ENCODE data around the gene HOTAIR.

DNA sequence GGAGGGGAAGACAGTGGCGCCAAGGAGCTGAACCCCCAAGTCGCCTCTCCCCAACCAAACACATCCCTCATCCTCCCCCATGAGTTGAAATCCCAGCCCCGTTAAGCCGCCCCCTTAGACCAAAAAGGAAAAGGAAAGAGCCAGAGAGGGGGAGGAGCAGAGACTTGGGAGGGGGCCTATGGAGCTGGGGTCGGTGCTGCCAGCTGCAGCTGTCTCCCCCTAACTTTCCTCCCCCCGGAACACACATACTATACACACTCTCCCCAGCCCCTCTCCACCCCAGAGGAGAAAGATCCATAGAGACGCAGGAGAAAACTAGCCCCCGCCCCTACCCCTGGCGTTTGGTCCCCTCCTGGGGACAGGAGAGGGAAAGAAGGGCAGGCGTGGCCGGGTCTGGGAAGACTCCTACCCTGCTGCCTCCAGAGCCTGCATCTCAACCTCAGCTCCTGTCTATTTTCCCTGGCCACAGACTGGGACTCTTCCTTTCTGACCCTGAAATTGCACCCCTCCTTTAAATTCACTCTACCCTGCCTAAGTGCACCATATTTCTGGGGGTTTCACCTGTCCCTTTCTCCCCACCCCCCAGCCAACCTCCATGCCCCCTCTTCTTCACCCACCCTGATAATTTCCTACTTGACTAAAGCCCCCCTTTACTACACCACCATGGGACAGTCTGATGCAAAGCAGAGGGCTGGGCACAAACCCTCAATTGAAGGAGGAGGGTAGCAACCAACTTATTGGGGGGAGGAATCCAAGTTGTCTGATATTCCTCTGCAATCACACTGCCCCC, 23.6 kb upstream of the HOTAIR start:
- TF ChIP-seq, protein P1, sequence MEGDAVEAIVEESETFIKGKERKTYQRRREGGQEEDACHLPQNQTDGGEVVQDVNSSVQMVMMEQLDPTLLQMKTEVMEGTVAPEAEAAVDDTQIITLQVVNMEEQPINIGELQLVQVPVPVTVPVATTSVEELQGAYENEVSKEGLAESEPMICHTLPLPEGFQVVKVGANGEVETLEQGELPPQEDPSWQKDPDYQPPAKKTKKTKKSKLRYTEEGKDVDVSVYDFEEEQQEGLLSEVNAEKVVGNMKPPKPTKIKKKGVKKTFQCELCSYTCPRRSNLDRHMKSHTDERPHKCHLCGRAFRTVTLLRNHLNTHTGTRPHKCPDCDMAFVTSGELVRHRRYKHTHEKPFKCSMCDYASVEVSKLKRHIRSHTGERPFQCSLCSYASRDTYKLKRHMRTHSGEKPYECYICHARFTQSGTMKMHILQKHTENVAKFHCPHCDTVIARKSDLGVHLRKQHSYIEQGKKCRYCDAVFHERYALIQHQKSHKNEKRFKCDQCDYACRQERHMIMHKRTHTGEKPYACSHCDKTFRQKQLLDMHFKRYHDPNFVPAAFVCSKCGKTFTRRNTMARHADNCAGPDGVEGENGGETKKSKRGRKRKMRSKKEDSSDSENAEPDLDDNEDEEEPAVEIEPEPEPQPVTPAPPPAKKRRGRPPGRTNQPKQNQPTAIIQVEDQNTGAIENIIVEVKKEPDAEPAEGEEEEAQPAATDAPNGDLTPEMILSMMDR (IDR thresholded peaks at IDR 0.05) = no peak
- TF ChIP-seq, protein P2, sequence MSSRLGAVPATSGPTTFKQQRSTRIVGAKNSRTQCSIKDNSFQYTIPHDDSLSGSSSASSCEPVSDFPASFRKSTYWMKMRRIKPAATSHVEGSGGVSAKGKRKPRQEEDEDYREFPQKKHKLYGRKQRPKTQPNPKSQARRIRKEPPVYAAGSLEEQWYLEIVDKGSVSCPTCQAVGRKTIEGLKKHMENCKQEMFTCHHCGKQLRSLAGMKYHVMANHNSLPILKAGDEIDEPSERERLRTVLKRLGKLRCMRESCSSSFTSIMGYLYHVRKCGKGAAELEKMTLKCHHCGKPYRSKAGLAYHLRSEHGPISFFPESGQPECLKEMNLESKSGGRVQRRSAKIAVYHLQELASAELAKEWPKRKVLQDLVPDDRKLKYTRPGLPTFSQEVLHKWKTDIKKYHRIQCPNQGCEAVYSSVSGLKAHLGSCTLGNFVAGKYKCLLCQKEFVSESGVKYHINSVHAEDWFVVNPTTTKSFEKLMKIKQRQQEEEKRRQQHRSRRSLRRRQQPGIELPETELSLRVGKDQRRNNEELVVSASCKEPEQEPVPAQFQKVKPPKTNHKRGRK (CRISPR knock-in tag; IDR thresholded peaks at IDR 0.05; ENCODE audit: borderline replicate concordance) = no peak
- TF ChIP-seq, protein P3, sequence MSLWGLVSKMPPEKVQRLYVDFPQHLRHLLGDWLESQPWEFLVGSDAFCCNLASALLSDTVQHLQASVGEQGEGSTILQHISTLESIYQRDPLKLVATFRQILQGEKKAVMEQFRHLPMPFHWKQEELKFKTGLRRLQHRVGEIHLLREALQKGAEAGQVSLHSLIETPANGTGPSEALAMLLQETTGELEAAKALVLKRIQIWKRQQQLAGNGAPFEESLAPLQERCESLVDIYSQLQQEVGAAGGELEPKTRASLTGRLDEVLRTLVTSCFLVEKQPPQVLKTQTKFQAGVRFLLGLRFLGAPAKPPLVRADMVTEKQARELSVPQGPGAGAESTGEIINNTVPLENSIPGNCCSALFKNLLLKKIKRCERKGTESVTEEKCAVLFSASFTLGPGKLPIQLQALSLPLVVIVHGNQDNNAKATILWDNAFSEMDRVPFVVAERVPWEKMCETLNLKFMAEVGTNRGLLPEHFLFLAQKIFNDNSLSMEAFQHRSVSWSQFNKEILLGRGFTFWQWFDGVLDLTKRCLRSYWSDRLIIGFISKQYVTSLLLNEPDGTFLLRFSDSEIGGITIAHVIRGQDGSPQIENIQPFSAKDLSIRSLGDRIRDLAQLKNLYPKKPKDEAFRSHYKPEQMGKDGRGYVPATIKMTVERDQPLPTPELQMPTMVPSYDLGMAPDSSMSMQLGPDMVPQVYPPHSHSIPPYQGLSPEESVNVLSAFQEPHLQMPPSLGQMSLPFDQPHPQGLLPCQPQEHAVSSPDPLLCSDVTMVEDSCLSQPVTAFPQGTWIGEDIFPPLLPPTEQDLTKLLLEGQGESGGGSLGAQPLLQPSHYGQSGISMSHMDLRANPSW (CRISPR knock-in tag; conservative IDR thresholded peaks at IDR 0.05; ENCODE audit: low read depth) = no peak
- TF ChIP-seq, protein P4, sequence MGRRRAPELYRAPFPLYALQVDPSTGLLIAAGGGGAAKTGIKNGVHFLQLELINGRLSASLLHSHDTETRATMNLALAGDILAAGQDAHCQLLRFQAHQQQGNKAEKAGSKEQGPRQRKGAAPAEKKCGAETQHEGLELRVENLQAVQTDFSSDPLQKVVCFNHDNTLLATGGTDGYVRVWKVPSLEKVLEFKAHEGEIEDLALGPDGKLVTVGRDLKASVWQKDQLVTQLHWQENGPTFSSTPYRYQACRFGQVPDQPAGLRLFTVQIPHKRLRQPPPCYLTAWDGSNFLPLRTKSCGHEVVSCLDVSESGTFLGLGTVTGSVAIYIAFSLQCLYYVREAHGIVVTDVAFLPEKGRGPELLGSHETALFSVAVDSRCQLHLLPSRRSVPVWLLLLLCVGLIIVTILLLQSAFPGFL (CRISPR knock-in tag; IDR thresholded peaks at IDR 0.05; ENCODE audit: borderline replicate concordance) = no peak
- TF ChIP-seq, protein P5, sequence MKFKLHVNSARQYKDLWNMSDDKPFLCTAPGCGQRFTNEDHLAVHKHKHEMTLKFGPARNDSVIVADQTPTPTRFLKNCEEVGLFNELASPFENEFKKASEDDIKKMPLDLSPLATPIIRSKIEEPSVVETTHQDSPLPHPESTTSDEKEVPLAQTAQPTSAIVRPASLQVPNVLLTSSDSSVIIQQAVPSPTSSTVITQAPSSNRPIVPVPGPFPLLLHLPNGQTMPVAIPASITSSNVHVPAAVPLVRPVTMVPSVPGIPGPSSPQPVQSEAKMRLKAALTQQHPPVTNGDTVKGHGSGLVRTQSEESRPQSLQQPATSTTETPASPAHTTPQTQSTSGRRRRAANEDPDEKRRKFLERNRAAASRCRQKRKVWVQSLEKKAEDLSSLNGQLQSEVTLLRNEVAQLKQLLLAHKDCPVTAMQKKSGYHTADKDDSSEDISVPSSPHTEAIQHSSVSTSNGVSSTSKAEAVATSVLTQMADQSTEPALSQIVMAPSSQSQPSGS (CRISPR knock-in tag; IDR thresholded peaks at IDR 0.05; ENCODE audit: borderline replicate concordance, low read depth) = no peak
- TF ChIP-seq, protein P6, sequence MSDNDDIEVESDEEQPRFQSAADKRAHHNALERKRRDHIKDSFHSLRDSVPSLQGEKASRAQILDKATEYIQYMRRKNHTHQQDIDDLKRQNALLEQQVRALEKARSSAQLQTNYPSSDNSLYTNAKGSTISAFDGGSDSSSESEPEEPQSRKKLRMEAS (CRISPR knock-in tag; IDR thresholded peaks at IDR 0.05) = no peak
- TF ChIP-seq CREB1 (CRISPR knock-in tag; IDR thresholded peaks at IDR 0.05) = no peak
- TF ChIP-seq, protein P7, sequence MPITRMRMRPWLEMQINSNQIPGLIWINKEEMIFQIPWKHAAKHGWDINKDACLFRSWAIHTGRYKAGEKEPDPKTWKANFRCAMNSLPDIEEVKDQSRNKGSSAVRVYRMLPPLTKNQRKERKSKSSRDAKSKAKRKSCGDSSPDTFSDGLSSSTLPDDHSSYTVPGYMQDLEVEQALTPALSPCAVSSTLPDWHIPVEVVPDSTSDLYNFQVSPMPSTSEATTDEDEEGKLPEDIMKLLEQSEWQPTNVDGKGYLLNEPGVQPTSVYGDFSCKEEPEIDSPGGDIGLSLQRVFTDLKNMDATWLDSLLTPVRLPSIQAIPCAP (CRISPR knock-in tag; IDR thresholded peaks at IDR 0.05) = no peak
- TF ChIP-seq, protein P8, sequence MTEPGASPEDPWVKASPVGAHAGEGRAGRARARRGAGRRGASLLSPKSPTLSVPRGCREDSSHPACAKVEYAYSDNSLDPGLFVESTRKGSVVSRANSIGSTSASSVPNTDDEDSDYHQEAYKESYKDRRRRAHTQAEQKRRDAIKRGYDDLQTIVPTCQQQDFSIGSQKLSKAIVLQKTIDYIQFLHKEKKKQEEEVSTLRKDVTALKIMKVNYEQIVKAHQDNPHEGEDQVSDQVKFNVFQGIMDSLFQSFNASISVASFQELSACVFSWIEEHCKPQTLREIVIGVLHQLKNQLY (CRISPR knock-in tag; IDR thresholded peaks at IDR 0.05) = no peak
- TF ChIP-seq, protein P9, sequence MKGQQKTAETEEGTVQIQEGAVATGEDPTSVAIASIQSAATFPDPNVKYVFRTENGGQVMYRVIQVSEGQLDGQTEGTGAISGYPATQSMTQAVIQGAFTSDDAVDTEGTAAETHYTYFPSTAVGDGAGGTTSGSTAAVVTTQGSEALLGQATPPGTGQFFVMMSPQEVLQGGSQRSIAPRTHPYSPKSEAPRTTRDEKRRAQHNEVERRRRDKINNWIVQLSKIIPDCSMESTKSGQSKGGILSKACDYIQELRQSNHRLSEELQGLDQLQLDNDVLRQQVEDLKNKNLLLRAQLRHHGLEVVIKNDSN (CRISPR knock-in tag; IDR thresholded peaks at IDR 0.05) = no peak

Data from WTC11 (cell line).